SK-N-SH (cell line): ENCODE results near the gene CYBA. TPM values are rescaled to one million over a fixed set of nuclear protein-coding genes. Genes with fewer than 3 reads are reported as not detected.
A peak's percentile ranks its signal among the peaks of the same experiment; 100 is the strongest.

Experiments used
- CTCF ChIA-PET: fragments of 300-600, 350-600 bp; formaldehyde crosslinking; extraction: SDS; loops from one replicate; lab custom pipeline; 2021; lab: Yijun Ruan, JAX
- POLR2A ChIA-PET: fragments of 350-600 bp; sonication (Branson Sonifier 250); formaldehyde crosslinking; extraction: SDS; loops from one replicate; lab custom pipeline; 2020; ENCODE audit warnings: antibody characterized with exemption, inconsistent platforms; lab: Yijun Ruan, JAX
- DNase-seq: peaks from one replicate; pipeline ENCODE4 v3.0.0; 2012
- H2AFZ ChIP-seq: fragments of 200-600 bp; sonication (generic); 2 replicates; pipeline ENCODE4 v1.8.1; 2016; ENCODE audit warnings: antibody characterized with exemption, mild to moderate bottlenecking, low read depth
- H3F3A ChIP-seq: fragments of 200-600 bp; sonication (generic); replicated peaks from 2 replicates; pipeline ENCODE3; 2016; ENCODE audit warnings: antibody characterized with exemption, mild to moderate bottlenecking; ENCODE audit not compliant: insufficient read depth
- H3K27ac ChIP-seq, 2 experiments: fragments of 200-500 bp in 1 of 2; fragments of 200-600 bp in 1 of 2; sonication (Bioruptor generic) in 1 of 2; sonication (generic), shearing (Covaris generic) in 1 of 2; 2 replicates each; pipeline versions ENCODE4 v1.5.1 to v1.6.1; 2014 to 2016; ENCODE audit warnings: low read depth in 2 of 2, inconsistent platforms in 1 of 2, low read length in 1 of 2, mild to moderate bottlenecking in 1 of 2, mixed read lengths in 1 of 2
- H3K27me3 ChIP-seq: fragments of 200-600 bp; sonication (generic), shearing (Covaris generic); 2 replicates; pipeline ENCODE4 v1.6.1; 2016; ENCODE audit warnings: mixed run types; ENCODE audit not compliant: insufficient read depth
- H3K36me3 ChIP-seq, 2 experiments: fragments of 200-500 bp in 1 of 2; fragments of 200-600 bp in 1 of 2; sonication (Bioruptor generic) in 1 of 2; sonication (generic) in 1 of 2; replicated peaks in 1 of 2; 2 replicates each; pipeline versions ENCODE3 to v1.5.1; 2014 to 2016; ENCODE audit warnings: low read length in 1 of 2, mild to moderate bottlenecking in 1 of 2; ENCODE audit not compliant: insufficient read depth in 2 of 2, control insufficient read depth in 1 of 2
- H3K4me1 ChIP-seq, 2 experiments: fragments of 200-500 bp in 1 of 2; fragments of 200-600 bp in 1 of 2; sonication (Bioruptor generic) in 1 of 2; sonication (generic), shearing (Covaris generic) in 1 of 2; 2 replicates each; pipeline versions ENCODE4 v1.5.1 to v1.6.1; 2014 to 2016; ENCODE audit warnings: low read depth in 1 of 2, low read length in 1 of 2, mixed run types in 1 of 2; ENCODE audit not compliant: insufficient read depth in 2 of 2, control insufficient read depth in 1 of 2
- H3K4me2 ChIP-seq: fragments of 200-600 bp; sonication (generic), shearing (Covaris generic); 2 replicates; pipeline ENCODE4 v1.6.1; 2017; ENCODE audit warnings: mixed run types
- H3K4me3 ChIP-seq, 2 experiments: fragments of 200-500 bp in 1 of 2; fragments of 200-600 bp in 1 of 2; sonication (Bioruptor generic) in 1 of 2; sonication (generic), shearing (Covaris generic) in 1 of 2; 2 replicates each; pipeline versions ENCODE4 v1.5.1 to v1.8.1; 2014 to 2016; ENCODE audit warnings: low read depth in 2 of 2, inconsistent platforms in 1 of 2, low read length in 1 of 2, mild to moderate bottlenecking in 1 of 2, mixed read lengths in 1 of 2, moderate library complexity in 1 of 2
- H3K79me2 ChIP-seq: fragments of 200-600 bp; sonication (generic); 2 replicates; pipeline ENCODE4 v1.8.1; 2017; ENCODE audit warnings: mild to moderate bottlenecking; ENCODE audit not compliant: insufficient read depth
- H3K9ac ChIP-seq: fragments of 200-600 bp; sonication (generic); 2 replicates; pipeline ENCODE4 v1.6.1; 2017; ENCODE audit warnings: mixed run types
- H3K9me2 ChIP-seq: fragments of 200-600 bp; sonication (generic); 2 replicates; pipeline ENCODE4 v1.6.1; 2017; ENCODE audit warnings: mixed run types
- H3K9me3 ChIP-seq: fragments of 200-600 bp; sonication (generic); 2 replicates; pipeline ENCODE4 v1.6.1; 2017; ENCODE audit warnings: mixed run types, mild to moderate bottlenecking, moderate library complexity
- H4K20me1 ChIP-seq: fragments of 200-600 bp; sonication (generic); 2 replicates; pipeline ENCODE4 v1.6.1; 2017; ENCODE audit warnings: mild to moderate bottlenecking, mixed run types; ENCODE audit not compliant: insufficient read depth
- CHD2 ChIP-seq: fragments of 150-350 bp; IDR thresholded peaks from 2 replicates; pipeline ENCODE4 v1.6.1; 2018; ENCODE audit warnings: low read length; ENCODE audit not compliant: partially characterized antibody
- ELF1 ChIP-seq: IDR thresholded peaks from 2 replicates; pipeline ENCODE4 v1.4.0; 2012
- EZH2phosphoT487 ChIP-seq: fragments of 200-600 bp; sonication (generic); IDR thresholded peaks from 2 replicates; pipeline ENCODE4 v1.6.1; 2017; ENCODE audit warnings: low read depth, mixed run types, mild to moderate bottlenecking, antibody characterized with exemption, moderate library complexity, borderline replicate concordance
- FOXJ3 ChIP-seq: sonication (generic); formaldehyde crosslinking; IDR thresholded peaks from 2 replicates; pipeline ENCODE4 v1.5.1; 2020; ENCODE audit warnings: mild to moderate bottlenecking, missing genetic modification reagents
- FOXM1 ChIP-seq: IDR thresholded peaks from 2 replicates; pipeline ENCODE4 v1.4.0; 2012; ENCODE audit warnings: low read depth, mild to moderate bottlenecking
- MXI1 ChIP-seq: IDR thresholded peaks from 2 replicates; pipeline ENCODE4 v1.6.1; 2012; ENCODE audit warnings: mild to moderate bottlenecking, low read depth, low read length, improper control_type of control experiment
- NFIC ChIP-seq: IDR thresholded peaks from 2 replicates; pipeline ENCODE4 v1.4.0; 2012; ENCODE audit warnings: borderline replicate concordance
- NRF1 ChIP-seq: IDR thresholded peaks from 2 replicates; pipeline ENCODE4 v1.6.1; 2012; ENCODE audit warnings: low read depth, mild to moderate bottlenecking, low read length
- PBX3 ChIP-seq: IDR thresholded peaks from 2 replicates; pipeline ENCODE4; 2012
- POLR2AphosphoS5 ChIP-seq: IDR thresholded peaks from 2 replicates; pipeline ENCODE4 v1.6.1; 2012; ENCODE audit warnings: low read depth, low read length
- RCOR1 ChIP-seq: fragments of 150-350 bp; IDR thresholded peaks from 2 replicates; pipeline ENCODE4 v1.6.1; 2017; ENCODE audit warnings: antibody characterized with exemption, low read length
- REST ChIP-seq: IDR thresholded peaks from 2 replicates; pipeline ENCODE4 v1.6.1; 2012; ENCODE audit warnings: mild to moderate bottlenecking, low read depth, low read length, moderate library complexity
- RFX5 ChIP-seq: IDR thresholded peaks from 2 replicates; pipeline ENCODE4 v1.6.1; 2012; ENCODE audit warnings: mild to moderate bottlenecking, improper control_type of control experiment, low read length
- TAF1 ChIP-seq: IDR thresholded peaks from 2 replicates; pipeline ENCODE4 v1.6.1; 2012; ENCODE audit warnings: low read depth, mild to moderate bottlenecking, low read length, moderate library complexity, borderline replicate concordance
- TEAD4 ChIP-seq: IDR thresholded peaks from 2 replicates; pipeline ENCODE4 v1.4.0; 2012; ENCODE audit warnings: mild to moderate bottlenecking, borderline replicate concordance; ENCODE audit not compliant: insufficient read depth
- YY1 ChIP-seq: IDR thresholded peaks from 2 replicates; pipeline ENCODE4 v1.4.0; 2012; ENCODE audit warnings: low read depth, mild to moderate bottlenecking
- WGBS: methylation state at CpG from one replicate; pipeline ENCODE4 v1.1.6; 2017; ENCODE audit warnings: low lambda C conversion rate; 5-methylcytosine and 5-hydroxymethylcytosine counted together
- polyA plus RNA-seq, 3 experiments: library from polyadenylated mRNA; depleted of rRNA; stranded (reverse); fragments of >200 nt; gene quantifications; 2 replicates each; pipeline ENCODE4 v1.2.3, GENCODE V29; 2012
- TF ChIP-seq, protein P1 (sequence below): IDR thresholded peaks from 2 replicates; pipeline ENCODE4 v1.4.0; 2012; ENCODE audit warnings: low read depth

The CYBA gene
- polyA plus RNA-seq, 1 of the 3 experiments (the other 2 are of a cell fraction) = 176 TPM

DNA sequence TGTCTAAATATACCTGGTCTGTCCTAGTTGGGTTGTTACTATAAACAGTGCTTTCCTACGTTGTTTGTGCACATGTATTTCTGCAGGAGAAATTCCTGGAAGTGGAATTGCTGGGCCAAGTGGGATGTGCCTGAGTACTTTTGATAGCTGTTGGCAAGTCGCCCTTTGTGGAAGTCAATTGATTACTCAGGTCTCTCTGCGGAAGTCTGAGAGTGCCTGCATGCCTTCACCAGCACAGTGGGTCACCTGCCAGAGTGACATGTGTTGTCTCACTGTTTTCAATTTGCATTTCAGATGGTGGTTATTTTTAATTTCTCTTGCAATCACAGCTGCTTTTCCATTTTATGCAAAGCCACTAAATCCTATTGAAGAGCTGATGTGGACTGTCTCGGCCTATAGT lies 14.3 kb upstream of the CYBA start:
- no peaks in the 10 kb centered on the region for H3K27me3 ChIP-seq
- no peak for TF ChIP-seq REST
- no peak for TF ChIP-seq MXI1
- TF ChIP-seq, all 33 proteins: peak for 0
- no peak overlapping the region for H2AFZ ChIP-seq
- H3K27ac ChIP-seq = no peak overlapping the region
- H3K9me3 ChIP-seq = no peaks in the 10 kb centered on the region
- H3K4me2 ChIP-seq = no peak overlapping the region
- POLR2A ChIA-PET = no interaction called here
- peaks cover 4% of the 10 kb centered on the region for H3F3A ChIP-seq
- peaks cover 0 to 3% of the 10 kb centered on the region in 2 experiments for H3K36me3 ChIP-seq
- peaks cover 8% of the 10 kb centered on the region for H3K79me2 ChIP-seq
- CTCF ChIA-PET = interaction anchor here (0.9 to 1.2 kb wide), 2 partner anchors 8 to 89 kb away, joined by 3 read pairs; no protein-coding TSS in a partner anchor
- WGBS = 91% methylated on average over 4 of the region's 4 CpGs
- H4K20me1 ChIP-seq = no peaks in the 10 kb centered on the region
- H3K4me3 ChIP-seq = no peak overlapping the region
- no peak for DNase-seq
- peaks cover 0 to 5% of the 10 kb centered on the region in 2 experiments; a peak in 1 of 4 replicates for H3K4me1 ChIP-seq
- H3K9ac ChIP-seq = no peak overlapping the region
- no peaks in the 10 kb centered on the region for H3K9me2 ChIP-seq

DNA sequence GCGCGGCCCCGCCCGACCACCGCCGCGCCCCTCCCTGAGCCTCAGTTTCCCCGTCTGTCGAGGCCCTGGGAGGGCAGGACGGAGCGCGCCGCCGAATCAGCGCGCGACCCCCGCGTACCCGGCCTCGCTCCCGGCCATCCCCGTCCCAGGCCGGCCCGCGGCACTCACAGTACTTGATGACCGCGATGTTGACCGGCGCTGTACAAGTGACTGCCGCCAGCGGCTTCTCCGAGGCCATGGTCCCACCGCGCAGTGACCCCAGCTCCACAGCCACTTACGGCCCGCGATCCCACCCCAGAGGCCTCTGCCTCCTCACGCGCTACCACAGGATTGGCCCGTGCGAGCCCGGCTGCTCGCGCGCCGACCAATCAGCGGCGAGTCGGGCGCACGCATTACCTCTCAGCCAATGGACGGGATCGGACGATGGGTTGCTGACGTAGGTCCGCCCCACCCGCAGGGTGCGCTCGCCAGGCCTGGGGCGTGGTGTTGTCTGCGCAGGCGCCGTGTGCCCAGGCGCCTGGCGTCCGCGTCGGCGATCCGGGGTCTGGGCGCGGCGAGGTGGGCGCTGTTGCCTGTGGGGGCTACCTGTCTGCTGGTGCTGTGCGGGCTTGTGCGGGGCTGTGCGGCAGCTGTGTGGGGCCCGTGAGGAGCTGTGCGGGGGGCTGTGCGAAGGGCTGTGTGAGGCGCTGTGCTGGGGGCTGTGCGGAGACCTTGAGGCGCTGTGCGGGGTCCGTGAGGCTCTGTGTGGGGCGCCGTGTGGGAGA lies 12.2 kb upstream of the CYBA start, which contains the start of gene MVD:
Gene MVD, minus strand, starts transcription at position 249 of the 764 bp plus-strand sequence. Its CDS starts 11 bp downstream, at position 238.
- Histone ChIP-seq H3K4me1 (peaks cover 0 to 5% of the 10 kb centered on the region in 2 experiments; a peak in 1 of 4 replicates), H3F3A (peaks cover 4% of the 10 kb centered on the region), H3K4me3 (peak within 1 kb of the TSS; percentile 82 to 92), H3K9me3 (no peaks in the 10 kb centered on the region), H3K27ac (peak within 1 kb of the TSS in 1 of 2 experiments; percentile 74; a peak in 1 of 4 replicates), H3K4me2 (peak within 1 kb of the TSS; percentile 99), H2AFZ (peak within 1 kb of the TSS; percentile 98), H3K9ac (peak within 1 kb of the TSS; percentile 82), H3K79me2 (peaks cover 11% of the 10 kb centered on the region), H3K27me3 (no peaks in the 10 kb centered on the region), H3K9me2 (no peaks in the 10 kb centered on the region), H3K36me3 (no peaks in the 10 kb centered on the region), H4K20me1 (no peaks in the 10 kb centered on the region)
- CTCF ChIA-PET = interaction anchor here (0.6 to 1.4 kb wide), 6 partner anchors 8 to 104 kb away, joined by 3 to 6 read pairs (median 4); partner anchors contain the start of gene CYBA
- WGBS = under 1% methylated on average over 27 of the region's 88 CpGs
- POLR2A ChIA-PET = interaction anchor here (0.6 to 1.0 kb wide), 2 partner anchors 34 to 198 kb away, joined by 3 read pairs; no protein-coding TSS in a partner anchor
- peak; percentile 100 for DNase-seq
- no peak for TF ChIP-seq EZH2phosphoT487
- TF ChIP-seq RFX5 = peak; percentile 90
- TF ChIP-seq FOXJ3 (CRISPR knock-in tag) = no peak
- TF ChIP-seq TEAD4 = no peak
- peak; percentile 57 for TF ChIP-seq TAF1
- 0 out of 2 replicates have a peak, but pooled peaks have one; percentile 24 for TF ChIP-seq REST
- peak; percentile 64; the same call in 1 of the 2 replicates for TF ChIP-seq MXI1
- no peak for TF ChIP-seq FOXM1
- TF ChIP-seq NFIC = no peak
- peak; percentile 76 for TF ChIP-seq NRF1
- TF ChIP-seq PBX3 = no peak
- TF ChIP-seq YY1 = no peak
- TF ChIP-seq, protein P1, sequence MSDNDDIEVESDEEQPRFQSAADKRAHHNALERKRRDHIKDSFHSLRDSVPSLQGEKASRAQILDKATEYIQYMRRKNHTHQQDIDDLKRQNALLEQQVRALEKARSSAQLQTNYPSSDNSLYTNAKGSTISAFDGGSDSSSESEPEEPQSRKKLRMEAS = peak; percentile 60
- peak; percentile 73 for TF ChIP-seq POLR2AphosphoS5
- TF ChIP-seq ELF1 = peak; percentile 84
- no peak for TF ChIP-seq RCOR1
- TF ChIP-seq CHD2 = peak; percentile 89
